Measurements from ENCODE around the gene TPK1. TPM values are rescaled to one million over a fixed set of nuclear protein-coding genes. Genes with fewer than 3 reads are reported as not detected.

The TPK1 gene
- total and polyA plus RNA-seq, 12 donors = 2.9 to 10.8 (median 6.4) TPM

DNA sequence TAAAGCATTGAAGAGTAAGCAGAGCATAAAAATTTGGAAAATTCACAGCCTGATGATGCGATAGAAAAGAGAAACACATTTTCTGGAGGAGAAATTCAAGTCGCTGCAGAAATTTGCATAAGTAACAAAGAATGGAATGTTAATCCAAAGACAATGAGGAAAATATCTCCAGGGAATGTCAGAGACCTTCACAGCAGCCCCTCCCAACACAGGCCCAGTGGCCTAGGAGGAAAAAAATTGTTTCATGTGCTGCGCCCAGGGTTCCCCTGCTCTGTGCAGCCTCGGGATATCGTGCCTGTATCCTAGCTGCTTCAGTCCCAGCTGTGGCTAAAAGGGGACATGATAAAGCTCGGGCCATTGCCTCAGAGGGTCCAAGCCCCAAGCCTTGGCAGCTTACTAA, 206.8 kb downstream of the TPK1 start:
- TF ChIP-seq, protein P1, sequence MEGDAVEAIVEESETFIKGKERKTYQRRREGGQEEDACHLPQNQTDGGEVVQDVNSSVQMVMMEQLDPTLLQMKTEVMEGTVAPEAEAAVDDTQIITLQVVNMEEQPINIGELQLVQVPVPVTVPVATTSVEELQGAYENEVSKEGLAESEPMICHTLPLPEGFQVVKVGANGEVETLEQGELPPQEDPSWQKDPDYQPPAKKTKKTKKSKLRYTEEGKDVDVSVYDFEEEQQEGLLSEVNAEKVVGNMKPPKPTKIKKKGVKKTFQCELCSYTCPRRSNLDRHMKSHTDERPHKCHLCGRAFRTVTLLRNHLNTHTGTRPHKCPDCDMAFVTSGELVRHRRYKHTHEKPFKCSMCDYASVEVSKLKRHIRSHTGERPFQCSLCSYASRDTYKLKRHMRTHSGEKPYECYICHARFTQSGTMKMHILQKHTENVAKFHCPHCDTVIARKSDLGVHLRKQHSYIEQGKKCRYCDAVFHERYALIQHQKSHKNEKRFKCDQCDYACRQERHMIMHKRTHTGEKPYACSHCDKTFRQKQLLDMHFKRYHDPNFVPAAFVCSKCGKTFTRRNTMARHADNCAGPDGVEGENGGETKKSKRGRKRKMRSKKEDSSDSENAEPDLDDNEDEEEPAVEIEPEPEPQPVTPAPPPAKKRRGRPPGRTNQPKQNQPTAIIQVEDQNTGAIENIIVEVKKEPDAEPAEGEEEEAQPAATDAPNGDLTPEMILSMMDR (IDR thresholded peaks at IDR 0.05) = no peak
- WGBS, 2 donors = 86% methylated on average over 6 of the region's 6 CpGs
- intact Hi-C loops (cut with DNase I) = no loop called here

DNA sequence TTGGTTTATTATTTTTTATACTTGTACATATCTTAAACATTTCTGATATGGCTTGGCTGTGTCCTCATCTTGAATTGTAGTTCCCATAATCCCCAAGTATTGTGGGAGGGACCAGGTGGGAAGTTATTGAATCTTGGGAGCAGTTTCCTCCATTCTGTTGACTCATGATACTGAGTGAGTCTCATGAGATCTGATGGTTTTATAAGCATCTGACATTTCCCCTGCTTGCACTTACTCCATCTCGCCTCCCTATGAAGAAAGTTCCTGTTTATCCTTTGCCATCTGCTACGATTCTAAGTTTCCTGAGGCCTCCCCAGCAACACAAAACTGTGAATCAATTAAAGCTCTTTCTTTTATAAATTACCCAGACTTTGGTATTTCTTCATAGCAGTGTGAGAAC, 207.7 kb downstream of the TPK1 start:
- no peak for DNase-seq
- intact Hi-C loops (cut with DNase I) = no loop called here
- Histone ChIP-seq H3K27me3 (no peaks in the 10 kb centered on the region), H3K9me3 (no peaks in the 10 kb centered on the region), H3K36me3 (no peaks in the 10 kb centered on the region), H3K4me1 (no peaks in the 10 kb centered on the region), H3K4me3 (no peak overlapping the region), H3K27ac (no peak overlapping the region)
- WGBS, 2 donors = 54 to 62% methylated on average over 2 of the region's 2 CpGs
- no peak for ATAC-seq
- TF ChIP-seq, protein P1 (IDR thresholded peaks at IDR 0.05) = no peak

More for the DNA sequence above, 206.8 kb downstream of the TPK1 start:
- DNase-seq = no peak
- H3K9me3 ChIP-seq = no peaks in the 10 kb centered on the region
- no peak overlapping the region for H3K27ac ChIP-seq
- no peak overlapping the region for H3K4me3 ChIP-seq
- no peaks in the 10 kb centered on the region for H3K4me1 ChIP-seq
- no peaks in the 10 kb centered on the region for H3K36me3 ChIP-seq
- no peak for ATAC-seq
- no peaks in the 10 kb centered on the region for H3K27me3 ChIP-seq

DNA sequence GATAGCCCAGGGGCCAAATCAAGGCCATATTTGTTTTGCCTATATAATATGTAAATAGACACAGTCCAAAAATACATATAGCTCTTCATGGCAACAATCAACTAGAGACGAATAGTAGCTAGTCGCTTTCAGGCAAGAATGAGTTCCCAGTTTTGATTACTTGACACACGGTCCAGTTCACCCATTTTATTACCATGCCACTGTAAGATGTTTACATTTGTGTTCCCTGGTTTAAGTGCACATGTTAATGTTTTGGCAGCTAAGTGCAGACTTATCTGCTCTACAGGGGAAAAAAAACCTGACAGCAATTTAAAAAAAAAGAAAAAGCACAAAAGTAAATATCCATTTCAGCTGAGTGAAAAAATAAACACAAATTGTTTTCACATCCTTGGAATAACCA, 213.1 kb downstream of the TPK1 start:
- Histone ChIP-seq H3K4me3 (no peak overlapping the region), H3K4me1 (no peaks in the 10 kb centered on the region), H3K27me3 (no peaks in the 10 kb centered on the region), H3K9me3 (peaks cover 0 to 12% (median 0%) of the 10 kb centered on the region in 11 donors), H3K36me3 (no peaks in the 10 kb centered on the region), H3K27ac (no peak overlapping the region)
- DNase-seq = no peak
- WGBS, 2 donors = 80% methylated on average over 3 of the region's 3 CpGs
- ATAC-seq = no peak
- intact Hi-C loops (cut with DNase I) = no loop called here
- TF ChIP-seq, protein P1 (IDR thresholded peaks at IDR 0.05) = no peak

DNA sequence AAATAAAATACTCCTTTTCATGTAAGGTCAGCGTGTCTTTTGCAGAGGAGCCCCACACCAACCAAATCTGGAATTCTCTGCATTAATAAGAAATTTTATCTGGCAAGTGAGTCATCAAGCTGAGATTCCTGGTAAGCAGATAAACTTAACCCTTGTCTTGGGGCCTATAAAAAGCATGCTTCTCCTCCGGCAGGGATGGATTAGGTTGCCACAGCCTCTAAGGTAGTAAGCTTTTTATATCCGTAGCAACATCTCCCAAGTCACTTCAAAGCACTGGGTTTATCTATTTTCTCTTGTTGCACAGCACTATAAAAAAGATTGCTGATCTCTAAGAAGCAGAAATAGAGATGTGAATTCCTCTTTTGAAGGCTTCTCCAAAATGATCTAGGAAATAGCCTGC, 229.6 kb downstream of the TPK1 start:
- ATAC-seq (no peak), DNase-seq (no peak)
- Histone ChIP-seq H3K36me3 (no peaks in the 10 kb centered on the region), H3K4me1 (no peaks in the 10 kb centered on the region), H3K4me3 (no peak overlapping the region), H3K27me3 (no peaks in the 10 kb centered on the region), H3K9me3 (no peaks in the 10 kb centered on the region), H3K27ac (no peak overlapping the region)
- 54 to 58% methylated on average over 3 of the region's 3 CpGs for WGBS, 2 donors
- TF ChIP-seq, protein P1 (IDR thresholded peaks at IDR 0.05) = no peak
- intact Hi-C loops (cut with DNase I) = no loop called here

All from heart right ventricle (tissue), 16 donors.